HG03469 (cell line): ENCODE data around the gene SRGAP2C.
"Not testable (repeated sequence)": the region's sequence is repeated elsewhere in the genome, so short reads cannot be mapped to it uniquely, and the experiment has no call there.

ENCODE experiments used
- ATAC-seq: cut with Tn5 transposase; IDR thresholded peaks from one replicate; pipeline ENCODE4 v1.9.1; 2021; ENCODE audit warnings: mild to moderate bottlenecking, moderate library complexity, moderate number of reproducible peaks; ENCODE audit not compliant: unreplicated experiment

SRGAP2C gene

GRCh38 chr1:121226295-121226904, 41.6 kb downstream of the SRGAP2C start:
- ATAC-seq, result not testable (repeated sequence)

DNA sequence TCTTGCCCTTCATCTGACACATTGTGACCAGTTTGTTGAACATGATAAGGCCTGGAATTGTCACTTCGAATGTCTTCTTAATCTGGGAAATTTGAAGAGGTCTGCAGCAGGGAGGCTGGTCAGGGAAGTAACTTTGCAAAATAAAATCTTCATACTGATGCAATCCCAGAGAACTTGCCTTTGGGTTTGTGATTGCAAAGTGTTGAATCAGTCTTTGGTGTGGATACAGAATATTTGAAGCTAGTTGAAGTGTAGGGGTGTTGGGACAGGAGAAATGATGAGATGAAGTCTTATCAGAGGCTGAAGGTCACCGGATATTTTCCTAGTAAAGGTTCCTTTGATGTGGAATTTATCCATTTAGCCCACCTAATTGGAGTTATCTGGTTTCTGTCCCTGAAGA, 42.1 kb downstream of the SRGAP2C start:
- not testable (repeated sequence) for ATAC-seq

GRCh38 chr1:121227544-121228330, 43.0 kb downstream of the SRGAP2C start:
- not testable (repeated sequence) for ATAC-seq

GRCh38 chr1:121230636-121231035, 45.9 kb downstream of the SRGAP2C start:
- ATAC-seq, result not testable (repeated sequence)

DNA sequence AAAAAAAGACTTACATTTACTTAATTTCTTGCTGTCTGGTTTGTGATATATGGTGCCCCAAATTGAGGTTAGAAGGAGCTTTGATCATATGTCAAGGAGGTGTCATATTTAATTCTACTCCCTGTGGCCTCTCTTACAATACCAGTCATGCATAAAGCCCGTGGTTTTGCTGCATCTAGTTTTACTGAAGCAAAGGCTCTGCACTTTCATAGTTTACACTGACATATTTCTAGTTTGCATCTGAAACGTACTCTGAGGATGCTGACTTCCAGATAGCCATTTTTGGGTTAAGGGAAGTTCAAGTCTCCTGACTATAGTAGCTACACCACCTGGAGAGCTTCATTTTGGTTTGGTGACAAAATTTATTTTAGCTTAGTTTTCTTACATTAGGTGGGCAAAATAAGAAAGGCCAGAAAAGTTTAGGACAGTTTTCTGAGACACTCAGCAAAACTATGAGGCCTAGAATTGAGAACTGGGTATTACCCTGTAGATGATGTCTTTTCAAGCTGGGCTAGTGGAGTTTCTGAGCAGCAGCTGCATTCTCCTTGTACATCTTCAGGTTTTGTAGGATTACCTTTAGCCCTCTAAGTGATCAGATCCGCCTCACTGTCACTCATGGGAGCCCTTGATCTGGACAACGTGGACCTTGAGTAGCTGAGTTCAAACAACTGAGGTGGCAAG, 47.8 kb downstream of the SRGAP2C start:
- not testable (repeated sequence) for ATAC-seq

GRCh38 chr1:121234090-121234759, 49.5 kb downstream of the SRGAP2C start:
- not testable (repeated sequence) for ATAC-seq

DNA sequence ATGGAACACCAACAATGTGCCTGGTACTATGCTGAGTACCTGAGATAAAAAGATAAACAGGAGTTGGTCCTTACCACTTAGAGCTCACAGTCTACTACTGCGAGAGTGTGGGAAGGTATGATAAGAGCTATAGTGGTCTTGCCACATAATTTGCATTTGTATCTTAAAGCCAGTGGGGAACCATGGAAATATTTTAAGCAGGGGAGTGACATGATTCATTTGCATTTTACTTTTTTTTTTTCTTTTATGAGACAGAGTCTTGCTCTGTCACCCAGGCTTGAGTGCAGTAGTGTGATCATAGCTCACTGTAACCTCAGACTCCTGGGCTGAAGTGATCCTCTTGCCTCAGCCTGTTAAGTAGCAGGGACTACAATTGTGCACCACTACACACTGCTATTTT, 53.6 kb downstream of the SRGAP2C start:
- peak; percentile 98 for ATAC-seq

GRCh38 chr1:121243913-121244312, 59.1 kb downstream of the SRGAP2C start:
- ATAC-seq, result not testable (repeated sequence)

- not testable (repeated sequence) for ATAC-seq
Observed at GRCh38 chr1:121246399-121246798, 61.6 kb downstream of the SRGAP2C start.

- not testable (repeated sequence) for ATAC-seq
Observed at GRCh38 chr1:121252656-121253055, 67.9 kb downstream of the SRGAP2C start.

GRCh38 chr1:121254618-121255017, 69.8 kb downstream of the SRGAP2C start:
- ATAC-seq, result not testable (repeated sequence)

DNA sequence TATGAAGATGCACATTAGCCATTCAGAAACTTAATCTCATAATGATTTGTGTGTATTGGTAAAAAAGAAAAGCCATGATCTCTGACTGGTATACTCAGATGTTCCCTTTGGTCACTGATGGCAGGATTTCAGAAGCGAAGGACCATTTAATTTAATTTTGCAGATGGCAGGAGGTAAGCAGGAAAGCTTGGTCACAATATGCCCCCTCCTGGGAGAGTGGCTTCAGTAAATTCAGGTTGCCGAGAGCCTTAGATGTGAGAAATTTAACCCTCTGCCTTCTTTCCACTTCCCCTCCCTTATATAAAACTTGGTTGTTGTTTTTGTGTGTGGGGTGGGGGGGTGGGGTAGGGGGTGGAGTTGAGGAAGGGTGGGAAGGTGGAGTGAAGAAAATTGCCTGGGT, 72.9 kb downstream of the SRGAP2C start:
- not testable (repeated sequence) for ATAC-seq

DNA sequence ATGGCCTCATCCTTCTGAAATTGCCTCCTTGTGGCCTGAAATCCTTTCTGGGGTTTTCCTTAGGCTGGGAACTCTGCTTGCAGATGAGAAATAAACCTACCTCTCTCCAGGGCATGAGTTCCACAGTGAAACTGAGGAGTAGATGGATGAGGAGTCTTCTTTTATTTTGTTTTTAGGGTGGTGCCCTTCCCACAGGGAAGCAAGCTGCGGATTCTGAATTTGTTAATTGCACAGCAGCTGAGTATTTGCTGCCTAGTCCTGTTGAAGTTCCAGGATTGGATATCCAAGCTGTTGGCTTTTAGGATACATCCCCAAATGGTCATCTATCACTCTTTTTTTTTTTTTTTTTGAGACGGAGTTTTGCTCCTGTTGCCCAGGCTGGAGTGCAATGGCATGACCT, 73.4 kb downstream of the SRGAP2C start:
- ATAC-seq, result not testable (repeated sequence)

DNA sequence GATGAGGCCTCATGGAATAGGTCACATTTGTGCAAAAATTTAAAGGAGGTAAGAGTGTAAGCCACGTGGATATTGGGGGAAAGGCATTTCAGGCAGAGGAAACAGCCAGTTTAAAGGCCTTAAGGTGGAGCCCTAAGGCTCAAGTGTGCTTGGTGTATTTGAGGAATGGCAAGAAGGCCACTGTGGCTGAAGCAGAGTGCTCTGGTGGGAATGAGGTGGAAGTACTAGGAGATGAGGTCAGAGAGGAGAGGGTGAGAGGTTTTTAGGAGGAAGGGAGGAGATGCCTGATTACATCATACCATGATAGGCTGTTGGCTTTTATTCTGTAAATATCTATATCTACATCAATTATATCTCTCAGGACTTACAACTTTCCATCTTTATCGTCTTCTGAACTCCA, 75.4 kb downstream of the SRGAP2C start:
- not testable (repeated sequence) for ATAC-seq

DNA sequence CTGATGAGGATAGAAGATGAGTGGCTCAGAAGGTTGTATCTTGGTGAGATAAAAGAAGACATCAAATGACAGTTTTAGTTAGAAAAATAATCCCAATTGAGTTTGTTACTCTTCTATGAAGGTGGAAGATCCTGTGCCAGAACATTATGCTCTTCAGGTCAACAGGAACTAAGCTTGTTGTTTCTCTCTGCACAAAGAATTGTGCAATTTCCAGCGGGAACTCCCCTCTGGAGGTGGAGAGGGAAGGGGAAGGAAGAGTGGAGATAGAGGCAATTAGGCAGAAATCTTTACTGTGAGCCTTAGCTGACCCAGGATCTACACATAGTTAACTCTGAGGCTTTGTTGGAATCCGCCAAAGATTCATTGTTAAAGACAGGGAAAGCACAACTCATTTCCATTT, 77.4 kb downstream of the SRGAP2C start:
- not testable (repeated sequence) for ATAC-seq

DNA sequence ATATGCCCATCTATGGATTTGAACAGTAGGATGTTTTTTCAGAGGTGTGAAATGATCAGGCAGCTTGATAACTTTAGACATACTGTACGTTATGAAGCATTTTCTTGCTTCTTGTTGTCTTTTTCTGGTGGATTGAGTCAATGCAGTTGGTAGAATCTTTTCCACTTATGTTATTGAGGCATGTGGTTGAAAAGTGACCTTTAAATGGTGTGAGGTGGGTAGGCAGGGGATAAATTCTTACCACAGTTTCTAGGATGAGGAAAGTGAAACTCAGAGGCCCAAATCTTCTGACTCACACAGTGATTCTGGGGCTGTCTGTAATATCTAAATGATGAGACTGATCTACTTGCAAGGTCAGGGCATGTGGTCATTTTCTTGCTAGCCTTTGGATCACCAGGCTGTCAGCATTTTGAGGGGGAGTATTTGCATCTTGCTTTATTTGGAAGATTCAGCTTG, 79.0 kb downstream of the SRGAP2C start:
- ATAC-seq, result peak; percentile 68

- ATAC-seq, result not testable (repeated sequence)
Observed at GRCh38 chr1:121267072-121267471, 82.3 kb downstream of the SRGAP2C start.

DNA sequence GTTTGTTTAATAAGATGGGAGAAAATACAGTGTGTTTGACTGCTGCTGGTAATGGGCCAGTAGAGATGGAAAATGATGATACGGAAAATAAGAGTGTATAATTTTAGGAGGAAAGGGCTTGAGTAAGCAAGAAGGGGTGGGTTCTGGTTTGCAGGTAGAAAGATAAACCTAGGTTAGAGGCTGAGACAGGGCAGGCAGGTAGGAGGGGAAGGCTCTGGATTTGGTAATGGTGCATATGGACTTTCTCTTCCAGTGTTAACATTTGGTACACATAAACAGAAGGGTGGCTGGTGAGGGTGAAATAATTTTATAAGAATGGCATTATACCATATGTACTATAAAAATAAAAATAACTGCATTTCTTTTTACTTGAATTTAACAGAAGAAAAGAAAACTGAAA, 84.5 kb downstream of the SRGAP2C start:
- not testable (repeated sequence) for ATAC-seq

- ATAC-seq, result not testable (repeated sequence)
Observed at GRCh38 chr1:121269973-121270372, 85.2 kb downstream of the SRGAP2C start.

GRCh38 chr1:121271143-121271715, 86.5 kb downstream of the SRGAP2C start:
- not testable (repeated sequence) for ATAC-seq

GRCh38 chr1:121275435-121275834, 90.7 kb downstream of the SRGAP2C start:
- not testable (repeated sequence) for ATAC-seq
